ENCODE data around the gene AGO1.

- TF ChIP-seq ZNF671 (CRISPR knock-in tag; IDR thresholded peaks at IDR 0.05) (no peak), CTCF (IDR thresholded peaks at IDR 0.05) (no peak), JUN (CRISPR knock-in tag; IDR thresholded peaks at IDR 0.05) (no peak), CREB1 (CRISPR knock-in tag; IDR thresholded peaks at IDR 0.05) (no peak), HMGXB4 (CRISPR knock-in tag; IDR thresholded peaks at IDR 0.05) (no peak), RELA (CRISPR knock-in tag; IDR thresholded peaks at IDR 0.05; ENCODE audit: borderline replicate concordance) (no peak), ZNF263 (CRISPR knock-in tag; IDR thresholded peaks at IDR 0.05; ENCODE audit: low read depth) (no peak), ZNF281 (CRISPR knock-in tag; IDR thresholded peaks at IDR 0.05) (no peak), E2F5 (CRISPR knock-in tag; IDR thresholded peaks at IDR 0.05) (no peak), FOXK1 (CRISPR knock-in tag; IDR thresholded peaks at IDR 0.05) (no peak)
These were observed 47.6 kb upstream of the AGO1 start for GRCh38 chr1:35835398-35835797.
